HG03139 (cell line): ENCODE measurements around the gene TEX35.
A peak's percentile ranks its signal among the peaks of the same experiment; 100 is the strongest.
"Not testable (repeated sequence)": the region's sequence is repeated elsewhere in the genome, so short reads cannot be mapped to it uniquely, and the experiment has no call there.

Source experiments
- ATAC-seq: cut with Tn5 transposase; IDR thresholded peaks from one replicate; pipeline ENCODE4 v1.9.1; 2021; ENCODE audit not compliant: unreplicated experiment

TEX35 gene

DNA sequence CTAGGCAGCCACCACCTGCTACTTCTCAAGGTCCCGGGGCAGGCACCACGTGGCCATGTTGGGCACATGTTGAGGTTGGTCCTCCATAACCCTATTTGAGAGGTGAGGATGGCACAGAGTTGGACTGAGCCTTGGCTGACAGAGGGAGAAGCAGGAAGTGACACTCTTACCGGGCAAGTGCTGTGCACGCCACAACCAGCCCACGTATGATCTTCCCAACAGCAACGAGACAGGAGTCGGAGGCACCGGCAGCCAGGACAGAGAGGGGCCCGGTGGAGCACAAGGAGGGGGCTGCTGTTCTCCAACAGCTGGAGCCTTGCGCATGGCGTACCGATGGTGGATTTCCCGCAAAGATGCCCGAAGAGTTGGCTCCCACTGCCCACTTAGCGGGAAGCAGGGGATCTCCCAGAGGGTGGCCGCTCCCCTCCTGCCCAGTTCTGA is 19.6 kb upstream of the TEX35 start:
- no peak for ATAC-seq

DNA sequence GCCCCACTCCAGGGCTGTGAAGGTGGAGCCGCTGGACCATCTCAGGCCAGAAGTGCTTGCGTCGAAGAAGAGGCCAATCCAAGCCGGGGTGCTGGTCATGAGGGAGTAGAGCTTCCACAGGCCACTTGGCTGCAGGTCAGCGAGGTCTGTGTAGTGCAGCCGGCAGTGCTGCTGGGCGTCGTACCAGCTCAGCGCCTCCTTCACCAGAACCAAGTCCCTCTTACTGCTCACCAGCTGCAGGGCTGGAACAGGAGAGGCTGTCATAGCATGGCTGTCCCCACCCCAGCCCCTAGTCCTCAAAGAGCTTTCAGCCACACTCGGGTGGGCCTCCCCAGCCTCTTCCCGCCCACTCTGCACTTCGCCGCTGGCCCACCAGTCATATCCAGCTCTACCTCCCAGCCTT is 18.3 kb upstream of the TEX35 start:
- no peak for ATAC-seq

DNA sequence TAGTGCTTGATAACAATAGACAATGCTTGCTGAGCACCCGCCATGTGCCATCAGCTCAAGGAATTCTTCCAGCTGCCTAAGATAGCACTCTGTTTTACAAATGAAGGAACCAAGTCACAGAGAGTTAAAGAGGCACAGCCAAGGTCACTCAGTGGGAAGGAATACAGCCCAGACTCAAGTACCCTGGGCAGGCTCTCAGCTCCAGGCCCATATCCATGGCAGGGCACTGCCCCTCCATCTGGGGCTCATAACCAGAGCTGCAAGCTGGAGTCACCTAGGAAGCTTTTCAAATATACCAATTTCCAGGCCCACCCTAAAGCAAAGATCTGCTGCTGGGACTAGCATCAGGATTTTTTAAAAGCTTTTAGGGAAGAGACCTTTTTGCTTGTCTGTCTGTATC is 17.8 kb upstream of the TEX35 start:
- ATAC-seq, result no peak

DNA sequence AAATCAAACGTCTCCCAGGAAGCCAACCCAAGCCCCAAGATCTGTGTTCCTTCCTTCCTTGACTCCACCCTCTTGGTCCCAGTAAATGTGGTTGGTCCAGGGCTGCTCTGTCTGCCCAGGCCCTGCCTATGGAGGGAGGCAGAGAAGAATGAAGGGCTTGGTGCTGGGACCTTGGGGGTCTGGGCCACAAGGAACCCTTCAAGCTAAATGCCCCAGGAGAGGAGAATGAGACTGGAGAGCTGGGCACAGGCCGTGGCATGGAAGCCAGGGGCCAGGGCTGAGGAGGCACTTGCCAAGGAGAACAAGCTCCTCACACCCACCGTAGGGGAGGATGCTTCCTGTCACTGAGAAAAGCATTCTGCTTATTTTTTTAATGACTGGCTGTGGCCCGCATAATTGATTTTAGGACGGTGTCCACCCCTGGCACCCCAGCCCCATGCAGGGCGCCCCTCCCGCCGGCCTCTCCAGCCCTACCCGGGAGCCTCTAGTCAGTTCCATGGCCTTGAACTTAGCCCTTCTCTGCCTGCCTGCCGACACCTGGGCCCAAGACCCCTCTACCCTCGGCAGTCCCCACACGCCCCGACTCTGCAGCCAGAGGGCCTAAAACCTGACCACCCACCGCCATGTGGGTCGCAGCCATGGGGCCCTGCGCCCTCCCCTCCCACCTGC is 17.0 kb upstream of the TEX35 start:
- ATAC-seq, result no peak

DNA sequence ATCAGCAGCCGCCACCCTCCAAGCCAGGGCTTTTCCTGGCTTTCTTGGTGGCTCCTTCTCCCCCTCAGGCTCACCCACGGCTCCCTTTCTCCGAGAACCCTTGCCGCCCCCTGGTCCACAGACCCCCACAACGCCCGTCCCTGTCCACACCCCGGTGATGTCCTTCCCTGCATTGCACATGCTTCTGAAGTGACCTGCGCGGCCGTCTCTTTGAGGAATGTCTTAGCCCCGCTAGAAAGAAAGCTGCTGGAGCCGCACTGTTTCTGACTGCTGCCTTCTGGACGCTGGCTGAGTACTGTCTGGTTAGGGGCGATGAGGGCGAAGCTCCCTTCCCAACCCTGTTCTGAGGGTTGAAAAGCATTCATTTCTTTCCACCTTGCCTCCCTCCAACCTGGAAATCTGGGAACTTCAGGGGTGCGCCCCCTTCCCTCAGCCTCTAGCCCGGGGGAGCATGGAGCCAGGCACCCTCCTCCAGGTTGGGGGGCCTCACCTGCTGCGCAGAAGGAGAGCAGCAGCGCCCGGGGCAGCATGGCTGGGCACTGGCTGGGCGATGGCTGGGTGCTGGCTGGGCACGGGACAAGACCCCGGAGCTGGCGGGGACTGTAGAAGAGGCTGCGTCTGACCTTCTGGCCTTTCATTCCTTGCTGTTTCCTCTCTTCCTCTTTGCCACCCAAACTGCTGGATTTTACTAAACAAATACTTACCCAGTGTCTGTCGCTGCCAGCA is 16.3 kb upstream of the TEX35 start, which contains the start of gene CLEC20A:
Gene CLEC20A, minus strand, starts transcription at position 555 of the 726 bp plus-strand sequence. Its CDS starts 25 bp downstream, at position 530.
- no peak for ATAC-seq

- no peak for ATAC-seq
Measured at GRCh38 chr1:178497903-178498478, 14.9 kb upstream of the TEX35 start.

DNA sequence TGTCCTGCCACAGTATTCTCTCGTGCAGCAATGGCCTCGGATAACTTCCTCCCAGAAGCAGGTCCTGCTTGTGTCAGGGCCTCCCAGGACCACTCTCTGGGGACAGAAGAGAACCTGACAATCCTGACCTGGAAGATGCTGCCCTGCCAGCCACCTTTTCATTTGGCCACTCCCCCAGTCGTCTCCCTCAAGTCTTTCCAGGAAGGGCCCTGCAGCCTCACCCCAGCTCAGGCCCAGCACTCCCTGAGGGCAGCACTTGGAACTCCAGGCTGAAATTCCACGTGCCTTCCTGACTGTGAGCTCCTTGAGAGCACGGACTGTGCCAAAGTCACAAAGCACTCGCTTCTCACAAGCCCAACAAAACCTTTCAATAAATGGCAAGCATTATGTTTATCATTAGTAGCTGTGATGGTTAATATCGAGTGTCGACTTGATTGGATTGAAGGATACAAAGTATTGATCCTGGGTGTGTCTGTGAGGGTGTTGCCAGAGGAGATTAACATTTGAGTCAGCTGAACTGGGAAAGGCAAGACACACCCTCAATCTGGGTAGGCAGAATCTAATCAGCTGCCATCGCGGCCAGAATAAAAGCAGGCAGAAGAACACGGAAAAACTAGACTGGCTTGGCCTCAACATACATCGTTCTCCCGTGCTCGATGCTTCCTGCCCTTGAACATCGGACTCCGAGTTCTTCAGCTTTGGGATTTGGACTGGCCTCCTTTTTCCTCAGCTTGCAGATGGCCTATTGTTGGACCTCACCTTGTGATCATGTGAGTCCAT is 13.8 kb upstream of the TEX35 start:
- ATAC-seq, result no peak

GRCh38 chr1:178500091-178500770 is 12.7 kb upstream of the TEX35 start:
- ATAC-seq, result no peak

DNA sequence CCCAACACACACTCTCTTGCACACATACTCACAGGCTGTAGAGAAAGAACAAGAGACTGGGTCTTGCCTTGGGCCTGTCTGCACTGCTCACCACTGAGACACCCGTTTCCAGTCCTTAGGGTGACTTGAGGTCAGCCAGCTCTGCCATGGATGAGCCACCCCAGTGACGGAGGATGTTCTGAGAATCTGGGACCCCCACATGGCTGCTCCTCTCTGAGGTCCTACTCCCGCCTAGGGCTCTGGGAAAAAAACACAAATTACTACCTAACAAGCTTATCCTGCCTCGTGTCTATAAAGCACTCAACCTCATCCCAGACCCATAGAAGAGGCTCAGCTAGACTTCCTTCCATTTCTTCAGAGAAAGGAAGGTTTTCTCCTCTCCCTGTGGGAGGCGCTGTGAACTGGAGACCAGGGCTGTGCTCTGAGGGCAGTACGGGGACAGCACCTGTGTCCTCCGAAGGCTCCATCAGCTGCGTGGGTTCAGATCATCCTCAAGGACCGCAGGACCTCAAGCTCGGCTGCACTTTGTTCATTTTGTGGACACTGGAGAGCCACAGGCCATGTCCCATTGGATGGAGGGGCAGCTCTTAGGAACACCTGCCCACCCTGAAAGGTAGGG is 11.9 kb upstream of the TEX35 start:
- ATAC-seq, result no peak

DNA sequence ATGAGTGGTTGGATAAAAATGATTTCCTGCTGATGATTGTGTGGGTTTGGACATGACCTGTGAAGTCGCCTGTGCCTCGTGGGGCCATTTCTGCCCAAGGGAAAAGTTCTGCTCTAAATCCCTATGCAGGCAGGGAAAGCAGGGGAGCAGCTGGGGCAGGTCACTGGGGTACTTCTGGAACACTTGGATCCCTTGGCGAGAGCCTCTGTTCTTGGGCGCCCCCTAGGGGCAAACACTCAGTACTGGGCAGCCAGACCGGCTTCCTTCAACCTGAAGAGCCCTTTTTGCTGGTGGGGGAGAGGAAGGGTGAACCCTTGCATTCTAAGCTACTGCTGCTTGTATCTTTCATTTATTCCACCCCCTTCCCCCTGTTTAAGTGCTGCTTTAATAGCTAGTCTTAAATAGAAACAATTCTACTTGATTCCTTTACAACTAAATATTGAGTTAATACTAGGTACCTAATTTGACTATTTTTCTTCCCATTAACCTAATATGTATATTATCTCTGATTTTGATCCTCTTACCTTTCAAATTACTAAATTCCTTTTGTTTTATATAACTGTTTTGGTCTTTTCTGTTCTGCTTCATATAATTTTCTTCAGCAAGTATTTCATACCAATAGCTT is 11.1 kb upstream of the TEX35 start:
- ATAC-seq, result peak; percentile 75

DNA sequence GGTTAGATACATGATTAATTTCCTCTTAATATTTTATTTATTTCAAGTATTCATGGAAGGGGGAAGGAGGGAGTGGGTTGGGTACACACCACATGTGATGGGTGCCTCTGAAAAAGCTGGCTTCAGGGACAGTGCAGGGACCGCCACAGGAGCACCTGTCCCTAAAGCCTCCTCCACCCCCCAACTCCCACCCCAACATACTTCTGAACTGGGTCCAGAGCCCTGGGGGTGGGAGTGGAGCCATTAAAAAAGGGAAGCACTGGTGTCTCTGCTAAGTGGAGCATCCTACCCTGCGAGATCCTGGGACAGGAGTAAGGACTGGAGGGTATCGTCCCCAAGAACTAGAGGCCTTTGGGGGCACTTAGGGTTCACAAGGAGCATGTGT is 10.6 kb upstream of the TEX35 start:
- ATAC-seq, result no peak

GRCh38 chr1:178502856-178503255 is 10.1 kb upstream of the TEX35 start:
- ATAC-seq, result no peak

DNA sequence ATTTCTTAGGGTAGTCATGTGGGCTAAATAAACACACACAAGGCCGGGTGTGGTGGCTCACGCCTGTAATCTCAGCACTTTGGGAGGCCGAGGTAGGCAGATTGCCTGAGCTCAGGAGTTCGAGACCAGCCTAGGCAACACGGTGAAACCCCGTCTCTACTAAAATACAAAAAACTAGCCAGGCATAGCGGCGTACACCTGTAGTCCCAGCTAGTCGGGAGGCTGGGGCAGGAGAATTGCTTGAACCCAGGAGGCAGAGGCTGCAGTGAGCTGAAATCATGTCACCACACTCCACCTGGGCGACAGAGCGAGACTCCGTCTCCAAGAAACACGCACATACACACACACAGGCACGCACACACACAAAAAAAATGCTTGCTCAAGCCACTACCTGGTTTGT is 9.6 kb upstream of the TEX35 start:
- not testable (repeated sequence) for ATAC-seq

GRCh38 chr1:178503849-178504248 is 9.1 kb upstream of the TEX35 start:
- ATAC-seq, result no peak

GRCh38 chr1:178504286-178504685 is 8.6 kb upstream of the TEX35 start:
- no peak for ATAC-seq

DNA sequence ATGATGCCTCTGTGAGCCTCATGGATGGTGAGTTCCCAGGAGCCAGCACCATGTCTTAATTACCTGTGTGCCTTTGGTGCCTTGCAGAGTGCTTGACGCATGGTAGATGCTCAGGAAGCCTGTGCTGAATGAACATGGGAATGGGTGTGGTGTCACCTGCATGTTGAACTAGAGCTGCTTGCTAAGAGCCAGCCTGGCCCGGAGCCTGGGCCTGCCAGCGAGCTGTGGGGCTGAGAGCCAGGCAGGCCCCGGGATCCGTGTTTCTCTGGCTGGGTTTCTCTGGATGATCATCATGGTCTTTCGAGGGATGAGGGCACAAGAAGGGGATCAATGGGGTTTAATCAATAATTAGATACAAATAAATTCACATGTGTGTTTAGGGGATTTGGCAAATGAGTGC is 6.7 kb upstream of the TEX35 start:
- ATAC-seq, result no peak

GRCh38 chr1:178506669-178507068 is 6.2 kb upstream of the TEX35 start:
- ATAC-seq, result no peak

DNA sequence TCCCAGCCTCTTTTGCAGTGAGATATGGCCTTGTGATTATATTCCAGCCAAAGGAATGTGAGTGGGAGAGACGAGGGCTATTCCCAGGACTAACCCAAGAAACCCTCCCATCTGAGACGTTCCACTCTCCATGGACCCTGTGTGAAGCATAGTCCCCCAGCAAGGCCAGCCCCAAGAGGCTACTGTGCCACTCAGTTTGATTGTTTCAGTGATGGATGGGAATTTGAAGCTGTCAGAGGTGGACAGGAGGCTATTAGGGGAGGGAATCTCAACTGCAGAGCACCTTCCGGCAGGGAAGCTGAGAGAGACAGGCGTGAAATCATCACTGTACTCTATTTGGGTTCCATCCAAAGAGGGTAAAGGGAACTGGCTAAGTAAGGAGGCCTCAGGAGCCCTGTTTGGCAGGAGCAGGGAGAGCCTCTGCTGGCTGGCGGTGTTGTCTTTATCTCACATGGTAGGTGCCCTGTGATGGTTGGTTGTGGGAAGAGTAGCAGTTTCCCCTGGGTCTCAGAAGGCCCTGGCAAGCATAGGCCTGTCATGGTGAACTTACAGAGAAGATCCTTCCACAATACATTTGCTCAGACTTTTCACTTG is 3.4 kb upstream of the TEX35 start:
- ATAC-seq, result no peak

DNA sequence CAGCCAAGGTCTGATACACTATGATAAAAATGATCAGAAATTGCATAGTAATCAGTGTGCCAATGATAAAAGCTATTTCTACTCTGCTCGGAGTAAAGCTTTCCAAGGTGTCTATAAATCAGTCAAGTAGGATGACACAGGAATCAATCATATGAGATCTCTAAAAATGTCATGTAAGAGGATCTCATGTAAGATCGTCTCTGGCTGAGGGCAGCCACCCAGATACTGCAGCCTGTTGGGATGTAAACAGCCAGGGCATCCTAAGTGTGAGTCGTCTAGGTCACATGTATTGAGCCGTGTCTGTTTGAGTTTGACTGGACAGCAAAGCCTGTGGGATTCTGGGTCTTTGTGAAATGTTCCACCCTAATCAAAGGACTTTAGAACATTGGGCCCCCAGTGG is 2.8 kb upstream of the TEX35 start:
- no peak for ATAC-seq
